Keratinocyte (primary cell): ENCODE data around the gene CDC20.

Experiments
- CTCF ChIP-seq, 3 experiments: IDR thresholded peaks in 1 of 3; conservative IDR thresholded peaks in 1 of 3; optimal IDR thresholded peaks in 1 of 3; 2 replicates in 2 of 3; 3 replicates in 1 of 3; pipeline versions ENCODE3 to v1.5.1; 2011; ENCODE audit warnings: low read length in 3 of 3, mild to moderate bottlenecking in 3 of 3, moderate library complexity in 2 of 3, control low read depth in 1 of 3, inconsistent platforms in 1 of 3; ENCODE audit not compliant: insufficient read depth in 2 of 3; ENCODE audit errors: extremely low read depth in 1 of 3
- EZH2 ChIP-seq: IDR thresholded peaks from one replicate; pipeline ENCODE4 v1.6.1; 2012; ENCODE audit warnings: inconsistent platforms, mild to moderate bottlenecking, low read length, moderate library complexity

GRCh38 chr1:43327549-43328292 lies 31.1 kb upstream of the CDC20 start:
- TF ChIP-seq CTCF (optimal IDR thresholded peaks at IDR 0.05 in 1 of 3, IDR thresholded peaks at IDR 0.05 in 1 of 3, conservative IDR thresholded peaks at IDR 0.05 in 1 of 3; ENCODE audit: extremely low read depth in 1 of 3, insufficient read depth in 2 of 3, low read length in 3 of 3) (no peak), EZH2 (no peak)
